Kidney epithelial cell (primary cell): ENCODE results near the gene RAI2. TPM values are rescaled to one million over a fixed set of nuclear protein-coding genes. Genes with fewer than 3 reads are reported as not detected.
A peak's percentile ranks its signal among the peaks of the same experiment; 100 is the strongest.

ENCODE experiments used
- DNase-seq: peaks from one replicate; pipeline ENCODE4 v3.0.0-alpha.2; 2010; ENCODE audit warnings: low read depth
- H3K27me3 ChIP-seq: 2 replicates; pipeline ENCODE4 v1.6.0; 2011; ENCODE audit warnings: low read length; ENCODE audit not compliant: control insufficient read depth, insufficient read depth
- H3K36me3 ChIP-seq: 2 replicates; pipeline ENCODE4 v1.5.1; 2011; ENCODE audit warnings: low read length; ENCODE audit not compliant: control insufficient read depth, insufficient read depth
- H3K4me3 ChIP-seq: 2 replicates; pipeline ENCODE4 v1.5.1; 2011; ENCODE audit warnings: low read depth, mild to moderate bottlenecking, control low read depth, low read length
- total RNA-seq: library from RNA; depleted of rRNA; stranded (reverse); fragments of >200 nt; gene quantifications from 2 replicates; pipeline ENCODE4 v1.2.3, GENCODE V29; 2015
- TF ChIP-seq, protein P1 (sequence below): IDR thresholded peaks from 2 replicates; pipeline ENCODE4 v1.5.1; 2011; ENCODE audit warnings: mild to moderate bottlenecking, moderate library complexity, low read length, control low read depth, inconsistent platforms; ENCODE audit not compliant: insufficient read depth, poor library complexity, severe bottlenecking

Gene RAI2
- total RNA-seq, 1 donor from 2014 or later, result 3.2 TPM

DNA sequence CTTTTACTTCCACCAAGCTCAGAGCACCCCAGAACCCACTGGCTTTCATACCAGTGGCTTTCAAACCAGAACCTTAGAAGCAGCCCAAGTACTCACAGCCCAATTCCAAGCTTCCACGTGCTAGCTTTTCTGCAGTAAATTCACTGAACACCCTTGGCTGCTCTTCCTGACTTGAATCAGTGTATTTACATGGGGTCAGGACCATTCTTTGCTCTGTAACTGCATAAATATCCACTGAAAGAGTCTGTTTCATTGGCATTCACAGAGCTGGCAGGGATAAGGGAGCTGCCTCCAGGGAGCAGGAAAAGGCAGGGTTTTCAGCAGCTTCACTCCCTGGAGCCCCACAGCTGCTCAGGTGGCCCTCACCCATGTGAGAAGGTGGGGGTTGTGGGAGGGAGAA lies 43.8 kb downstream of the RAI2 start:
- no peaks in the 10 kb centered on the region for H3K27me3 ChIP-seq
- TF ChIP-seq, protein P1, sequence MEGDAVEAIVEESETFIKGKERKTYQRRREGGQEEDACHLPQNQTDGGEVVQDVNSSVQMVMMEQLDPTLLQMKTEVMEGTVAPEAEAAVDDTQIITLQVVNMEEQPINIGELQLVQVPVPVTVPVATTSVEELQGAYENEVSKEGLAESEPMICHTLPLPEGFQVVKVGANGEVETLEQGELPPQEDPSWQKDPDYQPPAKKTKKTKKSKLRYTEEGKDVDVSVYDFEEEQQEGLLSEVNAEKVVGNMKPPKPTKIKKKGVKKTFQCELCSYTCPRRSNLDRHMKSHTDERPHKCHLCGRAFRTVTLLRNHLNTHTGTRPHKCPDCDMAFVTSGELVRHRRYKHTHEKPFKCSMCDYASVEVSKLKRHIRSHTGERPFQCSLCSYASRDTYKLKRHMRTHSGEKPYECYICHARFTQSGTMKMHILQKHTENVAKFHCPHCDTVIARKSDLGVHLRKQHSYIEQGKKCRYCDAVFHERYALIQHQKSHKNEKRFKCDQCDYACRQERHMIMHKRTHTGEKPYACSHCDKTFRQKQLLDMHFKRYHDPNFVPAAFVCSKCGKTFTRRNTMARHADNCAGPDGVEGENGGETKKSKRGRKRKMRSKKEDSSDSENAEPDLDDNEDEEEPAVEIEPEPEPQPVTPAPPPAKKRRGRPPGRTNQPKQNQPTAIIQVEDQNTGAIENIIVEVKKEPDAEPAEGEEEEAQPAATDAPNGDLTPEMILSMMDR, result no peak
- DNase-seq, result no peak

GRCh38 chrX:17814557-17814956 lies 46.5 kb downstream of the RAI2 start:
- Histone ChIP-seq H3K27me3 (no peaks in the 10 kb centered on the region), H3K4me3 (no peak overlapping the region), H3K36me3 (no peaks in the 10 kb centered on the region)
- TF ChIP-seq, protein P1, result no peak
- DNase-seq, result no peak

More for the DNA sequence above, 43.8 kb downstream of the RAI2 start:
- Histone ChIP-seq H3K36me3 (no peaks in the 10 kb centered on the region), H3K4me3 (no peak overlapping the region)

- H3K36me3 ChIP-seq, result no peaks in the 10 kb centered on the region
- DNase-seq, result no peak
- TF ChIP-seq, protein P1, result no peak
- no peak overlapping the region for H3K4me3 ChIP-seq
- no peaks in the 10 kb centered on the region for H3K27me3 ChIP-seq
Measured at GRCh38 chrX:17814059-17814458, 47.0 kb downstream of the RAI2 start.

DNA sequence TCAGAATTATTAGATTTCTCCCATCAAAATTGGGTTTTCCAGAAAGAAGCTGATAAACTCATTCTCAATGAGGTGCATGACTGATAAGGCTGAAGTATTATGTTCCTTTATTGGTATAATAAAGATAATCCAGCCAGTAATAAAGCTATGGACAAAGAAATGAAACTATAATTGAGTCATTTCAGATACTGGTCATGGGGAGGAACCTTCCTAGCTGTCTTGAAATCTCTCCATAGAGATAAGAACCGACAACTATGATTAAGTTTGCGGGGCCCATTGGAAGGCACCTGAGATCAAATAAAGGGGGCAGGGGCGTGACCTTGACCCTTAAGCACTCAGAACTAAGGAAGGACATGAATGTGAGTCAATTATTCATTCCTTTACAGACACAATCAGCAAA lies 47.8 kb downstream of the RAI2 start:
- H3K4me3 ChIP-seq, result no peak overlapping the region
- no peaks in the 10 kb centered on the region for H3K36me3 ChIP-seq
- H3K27me3 ChIP-seq, result no peaks in the 10 kb centered on the region
- TF ChIP-seq, protein P1, result no peak
- no peak for DNase-seq

DNA sequence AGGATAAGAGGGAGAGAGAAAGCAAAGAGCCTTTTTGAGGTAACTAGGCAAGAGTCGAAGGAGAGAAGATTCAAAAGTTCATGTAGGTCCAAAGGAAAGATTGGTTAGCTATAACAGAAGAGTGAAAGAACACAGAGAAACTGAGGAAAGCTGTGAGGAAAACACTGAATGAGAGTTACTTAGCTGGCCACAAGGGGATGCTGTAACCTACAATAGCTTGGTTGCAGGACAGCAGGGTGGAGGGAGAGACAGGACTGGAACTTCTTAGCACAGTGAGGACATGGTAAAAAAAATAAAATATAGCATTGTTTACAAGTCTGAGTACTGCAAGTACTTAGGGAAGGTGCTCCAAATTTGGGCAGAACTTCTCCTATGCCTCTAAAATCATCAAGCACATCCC lies 48.3 kb downstream of the RAI2 start:
- no peak overlapping the region for H3K4me3 ChIP-seq
- H3K27me3 ChIP-seq, result no peaks in the 10 kb centered on the region
- TF ChIP-seq, protein P1, result peak; percentile 54
- no peaks in the 10 kb centered on the region for H3K36me3 ChIP-seq
- no peak for DNase-seq

DNA sequence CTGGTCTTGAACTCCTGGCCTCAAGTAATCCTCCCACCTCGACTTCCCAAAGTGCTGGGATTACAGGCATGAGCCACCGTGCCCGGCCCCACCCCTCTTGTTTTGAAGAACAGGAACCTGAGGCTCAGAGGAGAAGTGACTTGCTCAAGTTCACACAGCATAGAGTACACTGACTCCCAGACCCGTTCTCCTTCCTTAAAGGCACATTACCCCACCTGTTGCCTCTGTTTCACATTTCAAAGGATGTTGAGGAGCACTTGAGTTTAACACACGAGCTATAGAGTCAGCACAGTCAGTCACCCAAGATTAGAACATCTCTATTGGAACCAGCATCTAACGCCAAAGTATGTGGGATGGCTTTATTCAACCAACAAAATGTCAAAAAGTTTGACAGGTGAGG lies 51.1 kb downstream of the RAI2 start:
- TF ChIP-seq, protein P1, result no peak
- Histone ChIP-seq H3K27me3 (no peaks in the 10 kb centered on the region), H3K4me3 (no peak overlapping the region)

More for the DNA sequence above, 51.1 kb downstream of the RAI2 start:
- no peaks in the 10 kb centered on the region for H3K36me3 ChIP-seq
- DNase-seq, result no peak
